Panc1 (cell line): Measurements from ENCODE around the gene ABCF3. TPM values are rescaled to one million over a fixed set of nuclear protein-coding genes. Genes with fewer than 3 reads are reported as not detected.

Experiments
- ATAC-seq: fragments of 200-7000 bp; cut with Tn5 transposase; 2 replicates; pipeline ENCODE4 v1.9.1; 2020; ENCODE audit warnings: mild to moderate bottlenecking, moderate library complexity
- BruUV-seq: library from RNA; stranded (reverse); fragments of 400-500 nt; replicated peaks from 2 replicates; lab custom pipeline; 2021; lab: Mats Ljungman, UMichigan
- CTCF ChIA-PET: fragments of 300-600 bp; sonication (Branson Sonifier 250); formaldehyde crosslinking; loops from one replicate; lab custom pipeline; 2022; ENCODE audit warnings: antibody characterized with exemption; lab: Charles Lee
- POLR2A ChIA-PET: fragments of 300-600 bp; sonication (Branson Sonifier 250); formaldehyde crosslinking; loops from one replicate; lab custom pipeline; 2022; ENCODE audit warnings: antibody characterized with exemption; lab: Charles Lee
- DNase-seq: peaks from one replicate; pipeline ENCODE4 v3.0.0-alpha.2; 2010; ENCODE audit warnings: low read depth, low spot score
- H3K27ac ChIP-seq: 2 replicates; pipeline ENCODE4 v1.5.1; 2011; ENCODE audit warnings: mild to moderate bottlenecking, low read length, inconsistent platforms
- H3K27me3 ChIP-seq: fragments of 200-500 bp; sonication (Bioruptor generic); 2 replicates; pipeline ENCODE4 v1.6.0; 2014; ENCODE audit warnings: low read length, inconsistent platforms; ENCODE audit not compliant: control insufficient read depth, insufficient read depth
- H3K36me3 ChIP-seq: fragments of 200-500 bp; sonication (Bioruptor generic); 2 replicates; pipeline ENCODE4 v1.5.1; 2014; ENCODE audit warnings: inconsistent platforms, mild to moderate bottlenecking, low read length, moderate library complexity; ENCODE audit not compliant: control insufficient read depth, insufficient read depth
- H3K4me1 ChIP-seq: 2 replicates; pipeline ENCODE4 v1.5.1; 2011; ENCODE audit warnings: inconsistent platforms, mild to moderate bottlenecking, low read length, moderate library complexity; ENCODE audit not compliant: control insufficient read depth, insufficient read depth
- H3K4me3 ChIP-seq, 2 experiments: 2 replicates each; pipeline ENCODE4 v1.5.1; 2011 to 2012; ENCODE audit warnings: low read depth in 2 of 2, low read length in 2 of 2, mild to moderate bottlenecking in 2 of 2, inconsistent platforms in 1 of 2, moderate library complexity in 1 of 2
- H3K9me3 ChIP-seq: fragments of 200-500 bp; sonication (Bioruptor generic); 2 replicates; pipeline ENCODE4 v1.5.1; 2014; ENCODE audit warnings: low read depth, mild to moderate bottlenecking, inconsistent platforms, low read length, moderate library complexity; ENCODE audit not compliant: control insufficient read depth, insufficient read depth
- CTCF ChIP-seq: fragments of 450-650 bp; IDR thresholded peaks from 2 replicates; pipeline ENCODE4 v1.5.1; 2017; ENCODE audit warnings: mild to moderate bottlenecking
- POLR2AphosphoS5 ChIP-seq: IDR thresholded peaks from 2 replicates; pipeline ENCODE4 v1.6.1; 2012; ENCODE audit warnings: mild to moderate bottlenecking, low read depth, low read length, moderate library complexity
- REST ChIP-seq, 2 experiments: IDR thresholded peaks; 2 replicates each; pipeline ENCODE4 v1.6.1; 2011 to 2012; ENCODE audit warnings: low read depth in 2 of 2, control low read depth in 1 of 2, low read length in 1 of 2, mild to moderate bottlenecking in 1 of 2, moderate library complexity in 1 of 2; ENCODE audit not compliant: insufficient read depth in 1 of 2
- SIN3A ChIP-seq: IDR thresholded peaks from 2 replicates; pipeline ENCODE4 v1.6.1; 2012; ENCODE audit warnings: low read depth, mild to moderate bottlenecking, low read length, moderate library complexity, borderline replicate concordance; ENCODE audit not compliant: insufficient read depth
- TCF7L2 ChIP-seq: IDR thresholded peaks from 2 replicates; pipeline ENCODE4 v1.6.1; 2011; ENCODE audit warnings: mild to moderate bottlenecking, low read depth, low read length, inconsistent platforms
- in situ Hi-C: cut with HindIII; loops from 2 replicates; pipeline ENCODE4 v1.10.0; 2016; ENCODE audit warnings: low sequenced_read_pairs, low pct_unique_long_range_greater_than_20kb
- intact Hi-C: fragments of 100-400 bp; cut with micrococcal nuclease; formaldehyde crosslinking; loops from one replicate; pipeline ENCODE4 v1.10.0; 2022; ENCODE audit not compliant: unreplicated experiment
- total RNA-seq: library from RNA; stranded (reverse); gene quantifications from one replicate; pipeline ENCODE4 v1.2.1, GENCODE V29; 2021; ENCODE audit not compliant: unreplicated experiment

Gene ABCF3
- total RNA-seq, 1 experiment from 2014 or later, result 101 TPM

- no TSS peak for BruUV-seq
- Histone ChIP-seq H3K4me1 (peaks cover 18% of the 10 kb centered on the region), H3K36me3 (peaks cover 23% of the 10 kb centered on the region), H3K27me3 (no peaks in the 10 kb centered on the region), H3K27ac (no peak overlapping the region), H3K4me3 (no peak overlapping the region), H3K9me3 (no peaks in the 10 kb centered on the region)
- in situ Hi-C loops (no loop called here), intact Hi-C loops (loop anchor here (5.0 kb wide), 1 partner anchor 1161 kb away; no protein-coding TSS in a partner anchor)
- ATAC-seq (no peak), DNase-seq (no peak)
- ChIA-PET POLR2A (no interaction called here), CTCF (no interaction called here)
- TF ChIP-seq POLR2AphosphoS5 (no peak), SIN3A (no peak), TCF7L2 (no peak), CTCF (no peak)
Measured at GRCh38 chr3:184177767-184178306, 8.2 kb upstream of the ABCF3 start.

GRCh38 chr3:184178521-184179138 is 7.4 kb upstream of the ABCF3 start:
- Histone ChIP-seq H3K27ac (no peak overlapping the region), H3K27me3 (no peaks in the 10 kb centered on the region), H3K9me3 (no peaks in the 10 kb centered on the region), H3K4me3 (no peak overlapping the region), H3K4me1 (peaks cover 18% of the 10 kb centered on the region), H3K36me3 (peaks cover 26% of the 10 kb centered on the region)
- intact Hi-C loops, result loop anchor here (5.0 kb wide), 1 partner anchor 1161 kb away; no protein-coding TSS in a partner anchor
- ChIA-PET POLR2A (no interaction called here), CTCF (no interaction called here)
- DNase-seq (no peak), ATAC-seq (no peak)
- no peak for TF ChIP-seq SIN3A
- TF ChIP-seq CTCF, result no peak
- TF ChIP-seq TCF7L2, result no peak
- TF ChIP-seq POLR2AphosphoS5, result no peak
- no peak for TF ChIP-seq REST (IDR thresholded peaks at IDR 0.05; ENCODE audit: insufficient read depth in 1 of 2, low read depth in 2 of 2, low read length in 1 of 2)
- no TSS peak for BruUV-seq
- in situ Hi-C loops, result no loop called here
